GM12892 (cell line): ENCODE data around the gene RAB30.

ENCODE experiments used
- POLR2A ChIP-seq: IDR thresholded peaks from 2 replicates; pipeline ENCODE4 v1.6.1; 2011; ENCODE audit warnings: low read depth, low read length, control low read depth
- POLR2AphosphoS5 ChIP-seq: IDR thresholded peaks from 2 replicates; pipeline ENCODE4 v1.6.1; 2011; ENCODE audit warnings: low read depth, low read length, control low read depth
- TAF1 ChIP-seq: IDR thresholded peaks from 2 replicates; pipeline ENCODE4 v1.6.1; 2011; ENCODE audit warnings: low read depth, mild to moderate bottlenecking, control low read depth, low read length, borderline replicate concordance

- TF ChIP-seq POLR2A (no peak), POLR2AphosphoS5 (no peak), TAF1 (no peak)
These were observed 43.3 kb upstream of the RAB30 start for GRCh38 chr11:83115026-83115425.
